GM12892 (cell line): Measurements from ENCODE around the gene AGBL5.

ENCODE experiments used
- POLR2A ChIP-seq: IDR thresholded peaks from 2 replicates; pipeline ENCODE4 v1.6.1; 2011; ENCODE audit warnings: low read depth, low read length, control low read depth
- POLR2AphosphoS5 ChIP-seq: IDR thresholded peaks from 2 replicates; pipeline ENCODE4 v1.6.1; 2011; ENCODE audit warnings: low read depth, low read length, control low read depth
- TAF1 ChIP-seq: IDR thresholded peaks from 2 replicates; pipeline ENCODE4 v1.6.1; 2011; ENCODE audit warnings: low read depth, mild to moderate bottlenecking, control low read depth, low read length, borderline replicate concordance

GRCh38 chr2:27024188-27024587 lies 27.3 kb upstream of the AGBL5 start:
- TF ChIP-seq POLR2AphosphoS5, result no peak
- TF ChIP-seq POLR2A, result no peak
- no peak for TF ChIP-seq TAF1
